ENCODE results near the gene FCHO1.

DNA sequence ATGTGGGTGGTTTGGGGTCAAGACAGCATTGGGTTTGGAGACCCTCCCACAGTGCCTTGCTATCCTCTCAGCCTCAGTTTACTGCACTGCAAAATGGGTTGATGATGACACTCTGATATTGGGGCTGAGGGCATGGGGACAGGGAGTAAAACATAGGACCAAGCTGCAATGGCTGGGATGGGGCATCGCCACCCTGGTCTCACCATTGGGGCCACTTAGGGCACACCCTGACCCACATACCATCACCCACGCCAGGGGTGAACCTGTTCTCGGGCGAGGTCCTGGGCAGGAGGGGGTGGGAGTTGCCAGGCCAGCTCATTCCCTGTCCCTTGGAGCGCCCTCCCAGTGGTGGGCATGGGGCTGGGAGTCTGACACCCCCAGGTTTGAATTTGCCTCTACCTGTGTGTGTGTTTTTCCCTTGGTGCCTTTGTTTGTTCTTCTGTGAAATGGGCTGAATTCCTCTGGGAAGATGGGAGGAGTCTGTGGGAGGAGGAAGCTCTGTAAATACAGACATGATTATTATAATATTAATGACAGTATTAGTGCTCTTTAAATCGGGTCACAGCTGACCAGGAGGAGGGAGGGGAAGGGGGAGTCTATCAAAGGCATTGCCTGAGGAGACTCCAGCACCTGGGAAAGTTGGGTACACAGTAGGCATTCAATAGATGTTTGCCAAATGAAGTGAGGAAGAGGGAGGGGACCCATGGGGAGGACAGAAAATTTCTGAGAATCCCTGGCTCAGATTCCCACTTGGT, 2.2 kb upstream of the FCHO1 start:
- no peak for TF ChIP-seq POLR2A (IDR thresholded peaks at IDR 0.05)
- TF ChIP-seq, protein P1, sequence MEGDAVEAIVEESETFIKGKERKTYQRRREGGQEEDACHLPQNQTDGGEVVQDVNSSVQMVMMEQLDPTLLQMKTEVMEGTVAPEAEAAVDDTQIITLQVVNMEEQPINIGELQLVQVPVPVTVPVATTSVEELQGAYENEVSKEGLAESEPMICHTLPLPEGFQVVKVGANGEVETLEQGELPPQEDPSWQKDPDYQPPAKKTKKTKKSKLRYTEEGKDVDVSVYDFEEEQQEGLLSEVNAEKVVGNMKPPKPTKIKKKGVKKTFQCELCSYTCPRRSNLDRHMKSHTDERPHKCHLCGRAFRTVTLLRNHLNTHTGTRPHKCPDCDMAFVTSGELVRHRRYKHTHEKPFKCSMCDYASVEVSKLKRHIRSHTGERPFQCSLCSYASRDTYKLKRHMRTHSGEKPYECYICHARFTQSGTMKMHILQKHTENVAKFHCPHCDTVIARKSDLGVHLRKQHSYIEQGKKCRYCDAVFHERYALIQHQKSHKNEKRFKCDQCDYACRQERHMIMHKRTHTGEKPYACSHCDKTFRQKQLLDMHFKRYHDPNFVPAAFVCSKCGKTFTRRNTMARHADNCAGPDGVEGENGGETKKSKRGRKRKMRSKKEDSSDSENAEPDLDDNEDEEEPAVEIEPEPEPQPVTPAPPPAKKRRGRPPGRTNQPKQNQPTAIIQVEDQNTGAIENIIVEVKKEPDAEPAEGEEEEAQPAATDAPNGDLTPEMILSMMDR (IDR thresholded peaks at IDR 0.05): no peak

All from tibial nerve (tissue), 3 donors.